GM23338 (cell line): Measurements from ENCODE around the gene KRTAP17-1. TPM values are rescaled to one million over a fixed set of nuclear protein-coding genes. Genes with fewer than 3 reads are reported as not detected.

Experiments
- ATAC-seq: fragments of 200-7000 bp; cut with Tn5 transposase; 3 replicates; pipeline ENCODE4 v1.9.1; 2020
- DNase-seq: peaks from one replicate; pipeline ENCODE4 v3.0.0-alpha.2; 2015; ENCODE audit warnings: low spot score
- H2AFZ ChIP-seq: fragments of 200-600 bp; sonication (generic); 2 replicates; pipeline ENCODE4 v1.8.0; 2016; ENCODE audit warnings: antibody characterized with exemption, mild to moderate bottlenecking, moderate library complexity
- H3F3A ChIP-seq: fragments of 200-600 bp; sonication (generic); replicated peaks from 2 replicates; pipeline ENCODE4 v1.8.0; 2017; ENCODE audit warnings: antibody characterized with exemption, mixed run types, low read depth
- H3K27ac ChIP-seq: fragments of 200-600 bp; sonication (generic); 2 replicates; pipeline ENCODE4 v1.6.1; 2016; ENCODE audit warnings: low read depth
- H3K27me3 ChIP-seq: fragments of 200-600 bp; sonication (generic); 2 replicates; pipeline ENCODE4 v1.8.0; 2016; ENCODE audit warnings: mild to moderate bottlenecking, mixed run types, moderate library complexity; ENCODE audit not compliant: insufficient read depth
- H3K36me3 ChIP-seq: fragments of 200-600 bp; sonication (generic); 2 replicates; pipeline ENCODE4 v1.8.0; 2016; ENCODE audit warnings: mild to moderate bottlenecking; ENCODE audit not compliant: insufficient read depth
- H3K4me1 ChIP-seq: fragments of 200-600 bp; sonication (generic); 2 replicates; pipeline ENCODE4 v1.8.0; 2016; ENCODE audit warnings: mild to moderate bottlenecking, moderate library complexity; ENCODE audit not compliant: insufficient read depth
- H3K4me2 ChIP-seq: fragments of 200-600 bp; sonication (generic); 2 replicates; pipeline ENCODE4 v1.7.1; 2017; ENCODE audit warnings: mixed run types
- H3K4me3 ChIP-seq: fragments of 200-600 bp; sonication (generic); 2 replicates; pipeline ENCODE4 v1.6.1; 2016; ENCODE audit warnings: mixed run types
- H3K79me2 ChIP-seq: fragments of 200-600 bp; sonication (generic); replicated peaks from 2 replicates; pipeline ENCODE4 v1.8.0; 2017; ENCODE audit warnings: mild to moderate bottlenecking; ENCODE audit not compliant: insufficient read depth
- H3K9me2 ChIP-seq: fragments of 200-600 bp; sonication (generic); 2 replicates; pipeline ENCODE4 v1.8.0; 2017; ENCODE audit not compliant: insufficient read depth
- H4K20me1 ChIP-seq: fragments of 200-600 bp; sonication (generic); replicated peaks from 2 replicates; pipeline ENCODE4 v1.8.0; 2017; ENCODE audit warnings: mild to moderate bottlenecking; ENCODE audit not compliant: insufficient read depth
- H3K27ac Mint-ChIP-seq: 2 replicates; pipeline ENCODE4 v1.8.0; 2020; ENCODE audit warnings: inconsistent platforms, mild to moderate bottlenecking, moderate library complexity, mixed read lengths
- H3K27me3 Mint-ChIP-seq: 3 replicates; pipeline ENCODE4 v1.8.0; 2022; ENCODE audit warnings: low read depth, mild to moderate bottlenecking, moderate library complexity, mixed read lengths, inconsistent platforms; ENCODE audit not compliant: insufficient read depth, poor library complexity
- H3K36me3 Mint-ChIP-seq: 3 replicates; pipeline ENCODE4 v1.8.0; 2021; ENCODE audit warnings: low read depth, mild to moderate bottlenecking, inconsistent platforms, moderate library complexity, mixed read lengths
- H3K4me1 Mint-ChIP-seq: 3 replicates; pipeline ENCODE4 v1.8.0; 2020; ENCODE audit warnings: mild to moderate bottlenecking, inconsistent platforms, mixed read lengths
- H3K4me3 Mint-ChIP-seq: 3 replicates; pipeline ENCODE4 v1.8.0; 2021; ENCODE audit warnings: moderate library complexity, mild to moderate bottlenecking, inconsistent platforms, mixed read lengths
- H3K9me3 Mint-ChIP-seq: 3 replicates; pipeline ENCODE4 v1.8.0; 2020; ENCODE audit warnings: moderate library complexity, mild to moderate bottlenecking, inconsistent platforms, mixed read lengths
- CTCF ChIP-seq, 2 experiments: fragments of 200-600 bp in 1 of 2; sonication (generic) in 1 of 2; conservative IDR thresholded peaks; 2 replicates each; pipeline versions ENCODE4 v1.5.1 to v1.6.1; 2016 to 2017; ENCODE audit warnings: antibody characterized with exemption in 2 of 2, low read depth in 2 of 2, mild to moderate bottlenecking in 2 of 2, moderate library complexity in 1 of 2
- EZH2 ChIP-seq: fragments of 200-600 bp; sonication (generic); IDR thresholded peaks from one replicate; pipeline ENCODE4 v1.8.0; 2017; ENCODE audit warnings: antibody characterized with exemption, mild to moderate bottlenecking, low read depth; ENCODE audit not compliant: unreplicated experiment
- EZH2phosphoT487 ChIP-seq: fragments of 200-600 bp; sonication (generic); IDR thresholded peaks from one replicate; pipeline ENCODE4 v1.8.1; 2018; ENCODE audit warnings: antibody characterized with exemption; ENCODE audit not compliant: unreplicated experiment
- JUNB ChIP-seq: IDR thresholded peaks from one replicate; pipeline ENCODE4 v1.6.1; 2016; ENCODE audit warnings: antibody characterized with exemption; ENCODE audit not compliant: unreplicated experiment
- REST ChIP-seq: IDR thresholded peaks from one replicate; pipeline ENCODE4 v1.6.1; 2018; ENCODE audit warnings: antibody characterized with exemption; ENCODE audit not compliant: unreplicated experiment
- STAT1 ChIP-seq: IDR thresholded peaks from one replicate; pipeline ENCODE4 v1.6.1; 2016; ENCODE audit warnings: antibody characterized with exemption; ENCODE audit not compliant: unreplicated experiment
- ZNF114 ChIP-seq: fragments of 250-450 bp; sonication (Bioruptor Pico); IDR thresholded peaks from 2 replicates; pipeline ENCODE4 v1.5.0; 2020; ENCODE audit warnings: mild to moderate bottlenecking, moderate library complexity
- ZNF331 ChIP-seq: fragments of 250-450 bp; sonication (Bioruptor Pico); IDR thresholded peaks from 2 replicates; pipeline ENCODE4 v1.5.0; 2020; ENCODE audit warnings: low read depth, mild to moderate bottlenecking, moderate library complexity
- ZNF462 ChIP-seq: fragments of 250-450 bp; sonication (Bioruptor Pico); IDR thresholded peaks from 2 replicates; pipeline ENCODE4 v1.5.0; 2020; ENCODE audit warnings: mild to moderate bottlenecking, moderate library complexity
- polyA plus RNA-seq: library from polyadenylated mRNA; unstranded; fragments of >200 nt; fragmentation: Nextera tagmentation; extraction: Ambion mirVana; gene quantifications from 2 replicates; pipeline ENCODE4 v1.2.1, GENCODE V29; 2016
- total RNA-seq: library from RNA; depleted of rRNA; stranded (reverse); fragments of >200 nt; shearing (Covaris generic); gene quantifications from 2 replicates; pipeline ENCODE4 v1.2.3, GENCODE V29; 2014

Gene KRTAP17-1
- total and polyA plus RNA-seq, 2 experiments from 2014 or later = not detected

- Histone ChIP-seq H3K79me2 (no peaks in the 10 kb centered on the region), H3K27ac (no peak overlapping the region), H4K20me1 (no peaks in the 10 kb centered on the region), H3K4me3 (no peak overlapping the region), H3K9me2 (no peaks in the 10 kb centered on the region), H3K27me3 (no peaks in the 10 kb centered on the region), H3K36me3 (no peaks in the 10 kb centered on the region), H2AFZ (no peak overlapping the region), H3F3A (no peaks in the 10 kb centered on the region), H3K4me2 (no peak overlapping the region), H3K4me1 (no peaks in the 10 kb centered on the region)
- Mint-ChIP-seq H3K9me3 (no peaks in the 10 kb centered on the region; the same call in 2 of the 3 replicates), H3K36me3 (no peaks in the 10 kb centered on the region), H3K27ac (no peak overlapping the region), H3K27me3 (peaks cover 11% of the 10 kb centered on the region), H3K4me3 (no peak overlapping the region), H3K4me1 (no peaks in the 10 kb centered on the region; the same call in 2 of the 3 replicates)
- ATAC-seq = no peak
- DNase-seq = no peak
- no peak for TF ChIP-seq STAT1
- TF ChIP-seq CTCF (conservative IDR thresholded peaks at IDR 0.05; ENCODE audit: low read depth in 2 of 2) = no peak
- no peak for TF ChIP-seq JUNB
- TF ChIP-seq ZNF462 (CRISPR knock-in tag) = no peak
- TF ChIP-seq EZH2 = no peak
- no peak for TF ChIP-seq ZNF331 (CRISPR knock-in tag)
- TF ChIP-seq ZNF114 (CRISPR knock-in tag) = no peak
- no peak for TF ChIP-seq EZH2phosphoT487
- no peak for TF ChIP-seq REST
Observed at GRCh38 chr17:41325611-41326010, 10.1 kb upstream of the KRTAP17-1 start.
